H1 (cell line): Measurements from ENCODE around the gene HIVEP3. TPM values are rescaled to one million over a fixed set of nuclear protein-coding genes. Genes with fewer than 3 reads are reported as not detected.

Experiments
- CREB1 ChIP-seq: IDR thresholded peaks from 2 replicates; pipeline ENCODE4 v1.6.1; 2012; ENCODE audit warnings: inconsistent platforms
- EZH2 ChIP-seq: fragments of 200-600 bp; sonication (generic); IDR thresholded peaks from 2 replicates; pipeline ENCODE4 v1.7.1; 2012; ENCODE audit warnings: low read depth, mild to moderate bottlenecking, moderate library complexity, low read length, inconsistent platforms; ENCODE audit not compliant: severe bottlenecking
- GABPA ChIP-seq: IDR thresholded peaks from 2 replicates; pipeline ENCODE4 v1.6.1; 2011; ENCODE audit warnings: mild to moderate bottlenecking, low read length, moderate library complexity, borderline replicate concordance; ENCODE audit not compliant: insufficient read depth
- MAFK ChIP-seq: IDR thresholded peaks from 2 replicates; pipeline ENCODE4 v1.6.1; 2012; ENCODE audit warnings: low read depth, mild to moderate bottlenecking, improper control_type of control experiment, low read length
- RBBP5 ChIP-seq: IDR thresholded peaks from 2 replicates; pipeline ENCODE4 v1.7.1; 2012; ENCODE audit warnings: low read depth, mild to moderate bottlenecking, inconsistent platforms, low read length, moderate library complexity, borderline replicate concordance
- SIX5 ChIP-seq: IDR thresholded peaks from 2 replicates; pipeline ENCODE4 v1.6.1; 2011; ENCODE audit warnings: mild to moderate bottlenecking, low read depth, low read length
- polyA plus RNA-seq, 7 experiments: library from polyadenylated mRNA; depleted of rRNA in 3 of 7; stranded (reverse) in 5 of 7; unstranded in 2 of 7; fragments of >200 nt in 5 of 7; fragments of 200-250 nt in 2 of 7; gene quantifications; 1 replicate in 5 of 7; 2 replicates in 1 of 7; 4 replicates in 1 of 7; pipeline versions ENCODE4 v1.2.1 to v1.2.3, GENCODE V29; 2011 to 2013; ENCODE audit warnings: missing spikeins in 2 of 7, mixed read lengths in 2 of 7
- total RNA-seq: library from RNA; stranded (reverse); fragmentation: NEBNext Ultra II Directional; extraction: Animal tissue kit (Norgen Biotek cat#: 25700); gene quantifications from 2 replicates; pipeline ENCODE4 v1.2.1, GENCODE V29; 2021
- TF ChIP-seq, protein P1 (sequence below): fragments of 300-600 bp; sonication (generic); IDR thresholded peaks from 2 replicates; pipeline ENCODE4 v1.7.1; 2012; ENCODE audit warnings: low read length, moderate library complexity, mild to moderate bottlenecking, inconsistent platforms; ENCODE audit not compliant: insufficient replicate concordance
- TF ChIP-seq, protein P2 (sequence below): IDR thresholded peaks from 2 replicates; pipeline ENCODE4 v1.6.1; 2011; ENCODE audit warnings: low read depth, mild to moderate bottlenecking, low read length; ENCODE audit not compliant: insufficient read depth

HIVEP3 gene
- total and polyA plus RNA-seq, 2 of the 8 experiments (the other 6 are each of a cell fraction or from before 2014, with no cell fraction given), result 0.24 to 0.69 TPM

- TF ChIP-seq, protein P1, sequence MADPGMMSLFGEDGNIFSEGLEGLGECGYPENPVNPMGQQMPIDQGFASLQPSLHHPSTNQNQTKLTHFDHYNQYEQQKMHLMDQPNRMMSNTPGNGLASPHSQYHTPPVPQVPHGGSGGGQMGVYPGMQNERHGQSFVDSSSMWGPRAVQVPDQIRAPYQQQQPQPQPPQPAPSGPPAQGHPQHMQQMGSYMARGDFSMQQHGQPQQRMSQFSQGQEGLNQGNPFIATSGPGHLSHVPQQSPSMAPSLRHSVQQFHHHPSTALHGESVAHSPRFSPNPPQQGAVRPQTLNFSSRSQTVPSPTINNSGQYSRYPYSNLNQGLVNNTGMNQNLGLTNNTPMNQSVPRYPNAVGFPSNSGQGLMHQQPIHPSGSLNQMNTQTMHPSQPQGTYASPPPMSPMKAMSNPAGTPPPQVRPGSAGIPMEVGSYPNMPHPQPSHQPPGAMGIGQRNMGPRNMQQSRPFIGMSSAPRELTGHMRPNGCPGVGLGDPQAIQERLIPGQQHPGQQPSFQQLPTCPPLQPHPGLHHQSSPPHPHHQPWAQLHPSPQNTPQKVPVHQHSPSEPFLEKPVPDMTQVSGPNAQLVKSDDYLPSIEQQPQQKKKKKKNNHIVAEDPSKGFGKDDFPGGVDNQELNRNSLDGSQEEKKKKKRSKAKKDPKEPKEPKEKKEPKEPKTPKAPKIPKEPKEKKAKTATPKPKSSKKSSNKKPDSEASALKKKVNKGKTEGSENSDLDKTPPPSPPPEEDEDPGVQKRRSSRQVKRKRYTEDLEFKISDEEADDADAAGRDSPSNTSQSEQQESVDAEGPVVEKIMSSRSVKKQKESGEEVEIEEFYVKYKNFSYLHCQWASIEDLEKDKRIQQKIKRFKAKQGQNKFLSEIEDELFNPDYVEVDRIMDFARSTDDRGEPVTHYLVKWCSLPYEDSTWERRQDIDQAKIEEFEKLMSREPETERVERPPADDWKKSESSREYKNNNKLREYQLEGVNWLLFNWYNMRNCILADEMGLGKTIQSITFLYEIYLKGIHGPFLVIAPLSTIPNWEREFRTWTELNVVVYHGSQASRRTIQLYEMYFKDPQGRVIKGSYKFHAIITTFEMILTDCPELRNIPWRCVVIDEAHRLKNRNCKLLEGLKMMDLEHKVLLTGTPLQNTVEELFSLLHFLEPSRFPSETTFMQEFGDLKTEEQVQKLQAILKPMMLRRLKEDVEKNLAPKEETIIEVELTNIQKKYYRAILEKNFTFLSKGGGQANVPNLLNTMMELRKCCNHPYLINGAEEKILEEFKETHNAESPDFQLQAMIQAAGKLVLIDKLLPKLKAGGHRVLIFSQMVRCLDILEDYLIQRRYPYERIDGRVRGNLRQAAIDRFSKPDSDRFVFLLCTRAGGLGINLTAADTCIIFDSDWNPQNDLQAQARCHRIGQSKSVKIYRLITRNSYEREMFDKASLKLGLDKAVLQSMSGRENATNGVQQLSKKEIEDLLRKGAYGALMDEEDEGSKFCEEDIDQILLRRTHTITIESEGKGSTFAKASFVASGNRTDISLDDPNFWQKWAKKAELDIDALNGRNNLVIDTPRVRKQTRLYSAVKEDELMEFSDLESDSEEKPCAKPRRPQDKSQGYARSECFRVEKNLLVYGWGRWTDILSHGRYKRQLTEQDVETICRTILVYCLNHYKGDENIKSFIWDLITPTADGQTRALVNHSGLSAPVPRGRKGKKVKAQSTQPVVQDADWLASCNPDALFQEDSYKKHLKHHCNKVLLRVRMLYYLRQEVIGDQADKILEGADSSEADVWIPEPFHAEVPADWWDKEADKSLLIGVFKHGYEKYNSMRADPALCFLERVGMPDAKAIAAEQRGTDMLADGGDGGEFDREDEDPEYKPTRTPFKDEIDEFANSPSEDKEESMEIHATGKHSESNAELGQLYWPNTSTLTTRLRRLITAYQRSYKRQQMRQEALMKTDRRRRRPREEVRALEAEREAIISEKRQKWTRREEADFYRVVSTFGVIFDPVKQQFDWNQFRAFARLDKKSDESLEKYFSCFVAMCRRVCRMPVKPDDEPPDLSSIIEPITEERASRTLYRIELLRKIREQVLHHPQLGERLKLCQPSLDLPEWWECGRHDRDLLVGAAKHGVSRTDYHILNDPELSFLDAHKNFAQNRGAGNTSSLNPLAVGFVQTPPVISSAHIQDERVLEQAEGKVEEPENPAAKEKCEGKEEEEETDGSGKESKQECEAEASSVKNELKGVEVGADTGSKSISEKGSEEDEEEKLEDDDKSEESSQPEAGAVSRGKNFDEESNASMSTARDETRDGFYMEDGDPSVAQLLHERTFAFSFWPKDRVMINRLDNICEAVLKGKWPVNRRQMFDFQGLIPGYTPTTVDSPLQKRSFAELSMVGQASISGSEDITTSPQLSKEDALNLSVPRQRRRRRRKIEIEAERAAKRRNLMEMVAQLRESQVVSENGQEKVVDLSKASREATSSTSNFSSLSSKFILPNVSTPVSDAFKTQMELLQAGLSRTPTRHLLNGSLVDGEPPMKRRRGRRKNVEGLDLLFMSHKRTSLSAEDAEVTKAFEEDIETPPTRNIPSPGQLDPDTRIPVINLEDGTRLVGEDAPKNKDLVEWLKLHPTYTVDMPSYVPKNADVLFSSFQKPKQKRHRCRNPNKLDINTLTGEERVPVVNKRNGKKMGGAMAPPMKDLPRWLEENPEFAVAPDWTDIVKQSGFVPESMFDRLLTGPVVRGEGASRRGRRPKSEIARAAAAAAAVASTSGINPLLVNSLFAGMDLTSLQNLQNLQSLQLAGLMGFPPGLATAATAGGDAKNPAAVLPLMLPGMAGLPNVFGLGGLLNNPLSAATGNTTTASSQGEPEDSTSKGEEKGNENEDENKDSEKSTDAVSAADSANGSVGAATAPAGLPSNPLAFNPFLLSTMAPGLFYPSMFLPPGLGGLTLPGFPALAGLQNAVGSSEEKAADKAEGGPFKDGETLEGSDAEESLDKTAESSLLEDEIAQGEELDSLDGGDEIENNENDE, result no peak
- TF ChIP-seq RBBP5, result no peak
- TF ChIP-seq EZH2, result no peak
- TF ChIP-seq, protein P2, sequence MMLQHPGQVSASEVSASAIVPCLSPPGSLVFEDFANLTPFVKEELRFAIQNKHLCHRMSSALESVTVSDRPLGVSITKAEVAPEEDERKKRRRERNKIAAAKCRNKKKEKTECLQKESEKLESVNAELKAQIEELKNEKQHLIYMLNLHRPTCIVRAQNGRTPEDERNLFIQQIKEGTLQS, result no peak
- no peak for TF ChIP-seq SIX5
- TF ChIP-seq GABPA, result no peak
- no peak for TF ChIP-seq MAFK
- no peak for TF ChIP-seq CREB1
Measured at GRCh38 chr1:41598325-41598724, 320.4 kb downstream of the HIVEP3 start (continued).
